ENCODE data around the gene SAA4.

SAA4 gene

GRCh38 chr11:18188796-18189195 is 47.8 kb downstream of the SAA4 start:
- no peak for DNase-seq

Data from GOT3 (cell line).